ENCODE data around the gene CHRM2. TPM values are rescaled to one million over a fixed set of nuclear protein-coding genes. Genes with fewer than 3 reads are reported as not detected.

CHRM2 gene
- polyA plus RNA-seq, 2 of the 4 experiments (the other 2 are of a cell fraction), result not detected

DNA sequence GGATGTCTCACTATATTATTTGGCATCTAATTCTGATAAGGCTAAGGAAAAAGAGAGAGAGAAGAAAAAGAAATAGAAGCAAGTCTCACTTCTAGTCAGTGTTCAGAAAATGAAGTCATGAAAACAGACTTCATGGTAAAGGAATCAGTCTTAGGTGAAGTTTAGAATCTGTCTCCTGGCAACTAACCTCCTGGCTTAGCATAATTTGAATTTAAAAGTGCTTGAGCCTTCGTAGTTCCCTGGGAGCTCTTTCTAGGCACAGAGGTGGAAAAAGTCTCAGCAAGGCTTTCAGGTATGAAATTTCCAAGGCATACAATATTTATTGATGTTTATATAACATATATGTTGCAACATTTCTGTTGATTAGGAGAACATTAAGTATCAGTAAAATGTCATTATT, 10.4 kb downstream of the CHRM2 start:
- H3K9me3 ChIP-seq, result no peaks in the 10 kb centered on the region
- POLR2A ChIA-PET, result no interaction called here
- WGBS (ENCODE audit: missing lambda C conversion rate), result 0% methylated on average over 1 of the region's 1 CpG
- ATAC-seq (no peak), DNase-seq (ENCODE audit: low read depth in 1 of 2, low spot score in 1 of 2) (no peak), FAIRE-seq (no peak)
- TF ChIP-seq HOXA7 (CRISPR knock-in tag; IDR thresholded peaks at IDR 0.05), result no peak
- no peak for TF ChIP-seq RARB (CRISPR knock-in tag; IDR thresholded peaks at IDR 0.05)
- no peak for TF ChIP-seq PHF8 (IDR thresholded peaks at IDR 0.05; ENCODE audit: borderline replicate concordance, low read depth)
- TF ChIP-seq JUNB (IDR thresholded peaks at IDR 0.05), result no peak
- TF ChIP-seq ESRRA (IDR thresholded peaks at IDR 0.05; ENCODE audit: borderline replicate concordance, low read length), result no peak
- TF ChIP-seq POLR2AphosphoS2 (conservative IDR thresholded peaks at IDR 0.05; ENCODE audit: low read length), result no peak
- TF ChIP-seq SMC3 (IDR thresholded peaks at IDR 0.05), result no peak
- TF ChIP-seq RAD21 (conservative IDR thresholded peaks at IDR 0.05 in 1 of 2, IDR thresholded peaks at IDR 0.05 in 1 of 2), result no peak
- no peak for TF ChIP-seq ELK1 (IDR thresholded peaks at IDR 0.05; ENCODE audit: low read depth, low read length)
- no peak for TF ChIP-seq MYC (IDR thresholded peaks at IDR 0.05; ENCODE audit: borderline replicate concordance, low read length)
- TF ChIP-seq FOXS1 (CRISPR knock-in tag; IDR thresholded peaks at IDR 0.05), result no peak
- no peak for TF ChIP-seq CBX2 (IDR thresholded peaks at IDR 0.05; ENCODE audit: borderline replicate concordance, low read depth)
- no peak for TF ChIP-seq GATA3 (IDR thresholded peaks at IDR 0.05; ENCODE audit: borderline replicate concordance)
- TF ChIP-seq ATOH8 (CRISPR knock-in tag; IDR thresholded peaks at IDR 0.05; ENCODE audit: low read depth), result no peak
- no peak for TF ChIP-seq ZNF302 (CRISPR knock-in tag; IDR thresholded peaks at IDR 0.05)
- no peak for TF ChIP-seq MAZ (IDR thresholded peaks at IDR 0.05; ENCODE audit: borderline replicate concordance, low read depth, low read length)
- no peak for TF ChIP-seq NPAS2 (CRISPR knock-in tag; IDR thresholded peaks at IDR 0.05; ENCODE audit: borderline replicate concordance)
- no peak for TF ChIP-seq RFX5 (IDR thresholded peaks at IDR 0.05)
- no peak overlapping the region for H3K27ac ChIP-seq
- CTCF ChIA-PET, result no interaction called here
- no peaks in the 10 kb centered on the region for H3K4me1 ChIP-seq
- H3K4me3 ChIP-seq, result no peak overlapping the region
- no peak overlapping the region for H3K4me2 ChIP-seq

GRCh38 chr7:136883046-136883445, 14.6 kb downstream of the CHRM2 start:
- Histone ChIP-seq H3K4me3 (no peak overlapping the region), H3K27ac (no peak overlapping the region), H3K4me1 (no peaks in the 10 kb centered on the region), H3K4me2 (no peak overlapping the region), H3K9me3 (no peaks in the 10 kb centered on the region)
- TF ChIP-seq RAD21 (conservative IDR thresholded peaks at IDR 0.05 in 1 of 2, IDR thresholded peaks at IDR 0.05 in 1 of 2) (no peak), ZC3H11A (IDR thresholded peaks at IDR 0.05) (no peak), ESRRA (IDR thresholded peaks at IDR 0.05; ENCODE audit: borderline replicate concordance, low read length) (no peak), KDM1A (IDR thresholded peaks at IDR 0.05; ENCODE audit: low read depth) (no peak), PHF8 (IDR thresholded peaks at IDR 0.05; ENCODE audit: borderline replicate concordance, low read depth) (no peak), JUNB (IDR thresholded peaks at IDR 0.05) (no peak), TFCP2L1 (CRISPR knock-in tag; IDR thresholded peaks at IDR 0.05) (no peak), CBX2 (IDR thresholded peaks at IDR 0.05; ENCODE audit: borderline replicate concordance, low read depth) (no peak), BCL3 (IDR thresholded peaks at IDR 0.05) (no peak), RNF2 (IDR thresholded peaks at IDR 0.05; ENCODE audit: borderline replicate concordance, low read depth) (no peak)
- 52% methylated on average over 3 of the region's 3 CpGs for WGBS (ENCODE audit: missing lambda C conversion rate)
- ChIA-PET POLR2A (no interaction called here), CTCF (no interaction called here)
- ATAC-seq (no peak), FAIRE-seq (no peak), DNase-seq (ENCODE audit: low read depth in 1 of 2, low spot score in 1 of 2) (no peak)

Measured in A549 (cell line).